A673 (cell line): ENCODE results near the gene RPS6KA2.

Experiments
- EZH2 ChIP-seq: fragments of 200-600 bp; sonication (generic); IDR thresholded peaks from 2 replicates; pipeline ENCODE4 v1.6.1; 2017; ENCODE audit warnings: borderline replicate concordance, low read depth, mild to moderate bottlenecking, mixed read lengths, antibody characterized with exemption, low read length; ENCODE audit not compliant: poor library complexity, severe bottlenecking
- TF ChIP-seq, protein P1 (sequence below): fragments of 300-800, 200-600 bp; sonication (generic); conservative IDR thresholded peaks from 2 replicates; pipeline ENCODE4 v1.5.1; 2017; ENCODE audit warnings: low read depth, mild to moderate bottlenecking, antibody characterized with exemption, low read length, moderate library complexity, mixed read lengths

DNA sequence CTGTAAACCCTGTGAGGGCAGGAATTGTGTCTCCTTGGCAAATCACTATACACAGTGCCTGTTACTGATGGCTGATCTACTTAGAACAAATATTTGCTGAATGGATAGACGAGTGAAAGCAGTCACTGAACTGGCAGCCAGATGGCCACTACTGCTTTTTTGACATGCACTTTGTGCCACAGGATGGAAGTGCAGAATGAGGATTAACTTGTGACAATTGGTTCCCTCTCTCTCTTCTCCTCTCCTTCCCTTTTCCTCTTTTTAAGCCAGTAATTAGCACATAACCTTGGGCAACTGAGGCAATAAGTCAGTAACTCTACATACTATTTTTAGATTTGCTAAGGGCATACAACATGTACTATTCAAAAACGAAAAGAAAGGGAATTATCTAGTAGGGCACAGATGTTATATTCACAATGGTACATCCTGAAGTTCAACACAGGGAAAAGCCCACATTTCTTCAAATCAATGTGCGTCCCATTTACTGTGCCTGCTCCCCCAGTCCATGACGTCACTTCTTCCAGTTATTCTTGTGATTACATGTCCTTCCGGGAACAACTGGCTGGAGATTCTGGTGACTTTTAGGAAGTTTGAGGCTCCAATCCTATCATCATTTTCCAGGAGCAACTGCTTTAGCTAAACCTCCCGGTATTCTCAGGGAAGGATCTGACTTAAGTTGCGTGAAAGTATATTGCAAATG lies 17.0 kb upstream of the RPS6KA2 start:
- TF ChIP-seq, protein P1, sequence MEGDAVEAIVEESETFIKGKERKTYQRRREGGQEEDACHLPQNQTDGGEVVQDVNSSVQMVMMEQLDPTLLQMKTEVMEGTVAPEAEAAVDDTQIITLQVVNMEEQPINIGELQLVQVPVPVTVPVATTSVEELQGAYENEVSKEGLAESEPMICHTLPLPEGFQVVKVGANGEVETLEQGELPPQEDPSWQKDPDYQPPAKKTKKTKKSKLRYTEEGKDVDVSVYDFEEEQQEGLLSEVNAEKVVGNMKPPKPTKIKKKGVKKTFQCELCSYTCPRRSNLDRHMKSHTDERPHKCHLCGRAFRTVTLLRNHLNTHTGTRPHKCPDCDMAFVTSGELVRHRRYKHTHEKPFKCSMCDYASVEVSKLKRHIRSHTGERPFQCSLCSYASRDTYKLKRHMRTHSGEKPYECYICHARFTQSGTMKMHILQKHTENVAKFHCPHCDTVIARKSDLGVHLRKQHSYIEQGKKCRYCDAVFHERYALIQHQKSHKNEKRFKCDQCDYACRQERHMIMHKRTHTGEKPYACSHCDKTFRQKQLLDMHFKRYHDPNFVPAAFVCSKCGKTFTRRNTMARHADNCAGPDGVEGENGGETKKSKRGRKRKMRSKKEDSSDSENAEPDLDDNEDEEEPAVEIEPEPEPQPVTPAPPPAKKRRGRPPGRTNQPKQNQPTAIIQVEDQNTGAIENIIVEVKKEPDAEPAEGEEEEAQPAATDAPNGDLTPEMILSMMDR: no peak
- no peak for TF ChIP-seq EZH2
